ENCODE results near the gene EPB41L1. TPM values are rescaled to one million over a fixed set of nuclear protein-coding genes. Genes with fewer than 3 reads are reported as not detected.

EPB41L1 gene
- polyA plus RNA-seq, 4 donors: 10.5 to 26.5 (median 12.6) TPM

DNA sequence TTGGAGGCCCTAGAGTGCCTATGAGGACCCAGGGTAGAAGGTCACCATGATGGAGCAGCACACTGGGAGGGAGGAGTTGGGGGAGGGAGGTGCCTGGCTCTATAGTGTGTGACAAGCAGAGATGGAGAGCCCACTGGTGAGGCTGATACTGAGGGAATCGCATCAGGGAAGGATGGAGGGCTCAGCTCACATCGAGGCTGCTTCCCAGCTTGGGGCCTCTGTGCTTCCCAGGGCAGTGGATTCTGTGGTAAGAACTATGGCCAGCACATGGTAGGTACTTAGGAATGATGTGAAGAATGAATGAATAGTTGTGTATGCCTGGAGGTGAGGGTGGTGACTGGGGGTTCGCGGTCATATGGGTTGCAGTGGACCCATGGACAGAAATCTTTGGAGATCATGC, 1.3 kb upstream of the EPB41L1 start:
- H3K27me3 ChIP-seq (ENCODE audit: control insufficient read depth in 3 of 3, insufficient read depth in 3 of 3, low read length in 3 of 3): no peaks in the 10 kb centered on the region
- H3K4me1 ChIP-seq (ENCODE audit: control insufficient read depth in 3 of 3, insufficient read depth in 2 of 3, low read depth in 1 of 3, low read length in 2 of 3): peaks cover 0 to 21% (median 0%) of the 10 kb centered on the region in 3 donors
- no peaks in the 10 kb centered on the region for H3K9me3 ChIP-seq (ENCODE audit: control insufficient read depth in 2 of 2, insufficient read depth in 1 of 2, low read depth in 1 of 2, low read length in 1 of 2)
- no peak overlapping the region for H3K4me3 ChIP-seq (ENCODE audit: low read depth in 1 of 3, low read length in 3 of 3)
- no peak overlapping the region for H3K27ac ChIP-seq (ENCODE audit: low read depth in 1 of 3, low read length in 2 of 3)
- peaks cover 0 to 3% (median 0%) of the 10 kb centered on the region in 3 donors for H3K36me3 ChIP-seq (ENCODE audit: control insufficient read depth in 3 of 3, insufficient read depth in 2 of 3, low read depth in 1 of 3, low read length in 3 of 3)
- DNase-seq: no peak
- no peak for FAIRE-seq
- 92 to 97% (median 93%) methylated on average over 4 of the region's 4 CpGs for WGBS, 3 donors

- peak; percentile 49 to 77 for DNase-seq
- no peak for FAIRE-seq
- Histone ChIP-seq H3K9me3 (ENCODE audit: control insufficient read depth in 2 of 2, insufficient read depth in 1 of 2, low read depth in 1 of 2, low read length in 1 of 2) (no peaks in the 10 kb centered on the region), H3K27ac (ENCODE audit: low read depth in 1 of 3, low read length in 2 of 3) (no peak overlapping the region), H3K36me3 (ENCODE audit: control insufficient read depth in 3 of 3, insufficient read depth in 2 of 3, low read depth in 1 of 3, low read length in 3 of 3) (peaks cover 0 to 3% (median 0%) of the 10 kb centered on the region in 3 donors), H3K4me1 (ENCODE audit: control insufficient read depth in 3 of 3, insufficient read depth in 2 of 3, low read depth in 1 of 3, low read length in 2 of 3) (peaks cover 0 to 21% (median 0%) of the 10 kb centered on the region in 3 donors), H3K4me3 (ENCODE audit: low read depth in 1 of 3, low read length in 3 of 3) (peak overlapping the region in 2 of 3 donors; percentile 52 to 60), H3K27me3 (ENCODE audit: control insufficient read depth in 3 of 3, insufficient read depth in 3 of 3, low read length in 3 of 3) (no peaks in the 10 kb centered on the region)
- 10 to 19% (median 12%) methylated on average over 19 to 43 of the region's 43 CpGs for WGBS, 3 donors
Measured at GRCh38 chr20:36153736-36154699, 522 bp upstream of the EPB41L1 start.

DNA sequence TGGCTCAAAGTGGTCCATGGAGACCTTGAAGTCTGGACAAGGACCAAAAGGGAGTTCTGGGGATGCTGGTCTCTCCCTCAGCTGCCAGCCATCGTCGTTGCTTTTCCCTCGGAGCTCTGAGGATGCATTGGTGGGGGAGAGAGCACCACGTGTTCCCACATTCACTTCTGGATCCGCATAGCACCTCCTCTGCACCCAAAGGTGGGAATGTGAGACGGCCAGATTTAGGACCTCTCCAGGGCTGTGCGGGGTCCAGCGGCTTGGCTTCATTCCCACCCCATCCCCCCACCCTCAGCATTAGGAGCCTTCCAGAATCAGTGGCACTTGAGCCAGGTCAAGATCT, 1.1 kb downstream of the EPB41L1 start:
- H3K4me3 ChIP-seq (ENCODE audit: low read depth in 1 of 3, low read length in 3 of 3): no peak overlapping the region
- H3K9me3 ChIP-seq (ENCODE audit: control insufficient read depth in 2 of 2, insufficient read depth in 1 of 2, low read depth in 1 of 2, low read length in 1 of 2): no peaks in the 10 kb centered on the region
- H3K27me3 ChIP-seq (ENCODE audit: control insufficient read depth in 3 of 3, insufficient read depth in 3 of 3, low read length in 3 of 3): no peaks in the 10 kb centered on the region
- 67 to 83% (median 68%) methylated on average over 8 of the region's 8 CpGs for WGBS, 3 donors
- no peak overlapping the region for H3K27ac ChIP-seq (ENCODE audit: low read depth in 1 of 3, low read length in 2 of 3)
- H3K36me3 ChIP-seq (ENCODE audit: control insufficient read depth in 3 of 3, insufficient read depth in 2 of 3, low read depth in 1 of 3, low read length in 3 of 3): no peaks in the 10 kb centered on the region
- H3K4me1 ChIP-seq (ENCODE audit: control insufficient read depth in 3 of 3, insufficient read depth in 2 of 3, low read depth in 1 of 3, low read length in 2 of 3): peaks cover 0 to 18% (median 0%) of the 10 kb centered on the region in 3 donors
- no peak for DNase-seq
- FAIRE-seq: no peak

DNA sequence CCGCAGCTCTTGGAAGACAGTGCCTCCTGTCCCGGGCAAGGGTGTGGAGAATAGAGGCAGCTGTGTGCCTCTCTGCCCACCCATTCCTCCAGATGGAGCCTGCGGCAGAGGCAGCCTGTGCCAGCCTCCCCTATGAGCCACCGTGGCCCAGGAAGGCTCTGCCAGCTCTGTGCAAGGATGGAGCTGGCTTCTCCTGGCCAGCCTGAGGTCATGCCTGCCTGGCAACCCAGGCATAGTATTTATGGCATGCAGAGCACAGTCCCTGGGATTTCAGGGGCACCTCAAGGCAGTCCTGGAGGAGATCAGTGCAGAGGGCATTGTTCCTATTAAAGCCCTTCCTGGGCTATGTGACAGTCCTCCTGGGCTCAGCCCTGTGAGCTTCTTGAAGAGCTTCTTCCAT, 1.5 kb downstream of the EPB41L1 start:
- no peak overlapping the region for H3K4me3 ChIP-seq (ENCODE audit: low read depth in 1 of 3, low read length in 3 of 3)
- H3K9me3 ChIP-seq (ENCODE audit: control insufficient read depth in 2 of 2, insufficient read depth in 1 of 2, low read depth in 1 of 2, low read length in 1 of 2): no peaks in the 10 kb centered on the region
- no peaks in the 10 kb centered on the region for H3K36me3 ChIP-seq (ENCODE audit: control insufficient read depth in 3 of 3, insufficient read depth in 2 of 3, low read depth in 1 of 3, low read length in 3 of 3)
- FAIRE-seq (no peak), DNase-seq (no peak)
- 78 to 85% (median 78%) methylated on average over 4 of the region's 4 CpGs for WGBS, 3 donors
- peaks cover 0 to 14% (median 0%) of the 10 kb centered on the region in 3 donors for H3K4me1 ChIP-seq (ENCODE audit: control insufficient read depth in 3 of 3, insufficient read depth in 2 of 3, low read depth in 1 of 3, low read length in 2 of 3)
- no peak overlapping the region for H3K27ac ChIP-seq (ENCODE audit: low read depth in 1 of 3, low read length in 2 of 3)
- no peaks in the 10 kb centered on the region for H3K27me3 ChIP-seq (ENCODE audit: control insufficient read depth in 3 of 3, insufficient read depth in 3 of 3, low read length in 3 of 3)

- WGBS, 3 donors: 85 to 93% (median 89%) methylated on average over 1 of the region's 1 CpG
- Histone ChIP-seq H3K27me3 (ENCODE audit: control insufficient read depth in 3 of 3, insufficient read depth in 3 of 3, low read length in 3 of 3) (no peaks in the 10 kb centered on the region), H3K4me3 (ENCODE audit: low read depth in 1 of 3, low read length in 3 of 3) (no peak overlapping the region), H3K27ac (ENCODE audit: low read depth in 1 of 3, low read length in 2 of 3) (no peak overlapping the region), H3K4me1 (ENCODE audit: control insufficient read depth in 3 of 3, insufficient read depth in 2 of 3, low read depth in 1 of 3, low read length in 2 of 3) (peaks cover 0 to 8% (median 0%) of the 10 kb centered on the region in 3 donors), H3K9me3 (ENCODE audit: control insufficient read depth in 2 of 2, insufficient read depth in 1 of 2, low read depth in 1 of 2, low read length in 1 of 2) (no peaks in the 10 kb centered on the region), H3K36me3 (ENCODE audit: control insufficient read depth in 3 of 3, insufficient read depth in 2 of 3, low read depth in 1 of 3, low read length in 3 of 3) (peaks cover 0 to 2% (median 0%) of the 10 kb centered on the region in 3 donors)
- DNase-seq (no peak), FAIRE-seq (no peak)
Measured at GRCh38 chr20:36157610-36158009, 3.1 kb downstream of the EPB41L1 start.

DNA sequence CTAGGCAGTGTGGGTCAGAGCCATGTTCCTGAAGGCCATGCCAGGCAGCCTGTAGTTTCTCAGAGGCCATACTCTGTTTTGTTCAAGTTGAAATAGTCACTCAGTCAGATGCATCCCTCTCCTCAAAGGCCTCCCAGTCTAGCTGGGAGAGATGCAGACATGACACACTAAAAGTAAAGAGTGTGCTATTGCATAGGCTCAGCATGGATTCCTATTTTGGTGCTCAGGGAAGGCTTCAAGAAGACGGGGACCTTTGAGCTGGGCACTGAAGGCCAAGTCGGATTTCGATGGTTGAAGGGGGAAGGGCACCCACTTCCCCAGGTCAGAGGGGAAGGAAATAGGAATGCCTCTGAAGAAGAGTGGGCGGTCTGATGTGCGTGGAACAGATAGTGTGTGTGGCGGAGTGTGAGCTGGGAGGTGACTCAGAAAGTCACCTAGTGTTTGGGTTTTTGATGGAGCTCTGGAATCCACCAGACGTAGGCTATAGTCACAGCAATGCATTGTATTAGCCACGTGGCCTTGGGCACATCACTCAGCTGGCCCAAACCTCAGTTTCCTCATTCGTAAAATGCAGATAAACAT, 3.7 kb downstream of the EPB41L1 start:
- Histone ChIP-seq H3K27ac (ENCODE audit: low read depth in 1 of 3, low read length in 2 of 3) (no peak overlapping the region), H3K9me3 (ENCODE audit: control insufficient read depth in 2 of 2, insufficient read depth in 1 of 2, low read depth in 1 of 2, low read length in 1 of 2) (no peaks in the 10 kb centered on the region), H3K4me3 (ENCODE audit: low read depth in 1 of 3, low read length in 3 of 3) (no peak overlapping the region), H3K27me3 (ENCODE audit: control insufficient read depth in 3 of 3, insufficient read depth in 3 of 3, low read length in 3 of 3) (no peaks in the 10 kb centered on the region), H3K36me3 (ENCODE audit: control insufficient read depth in 3 of 3, insufficient read depth in 2 of 3, low read depth in 1 of 3, low read length in 3 of 3) (peaks cover 0 to 3% (median 0%) of the 10 kb centered on the region in 3 donors), H3K4me1 (ENCODE audit: control insufficient read depth in 3 of 3, insufficient read depth in 2 of 3, low read depth in 1 of 3, low read length in 2 of 3) (peaks cover 0 to 8% (median 0%) of the 10 kb centered on the region in 3 donors)
- no peak for DNase-seq
- 77 to 84% (median 79%) methylated on average over 9 of the region's 9 CpGs for WGBS, 3 donors
- no peak for FAIRE-seq

DNA sequence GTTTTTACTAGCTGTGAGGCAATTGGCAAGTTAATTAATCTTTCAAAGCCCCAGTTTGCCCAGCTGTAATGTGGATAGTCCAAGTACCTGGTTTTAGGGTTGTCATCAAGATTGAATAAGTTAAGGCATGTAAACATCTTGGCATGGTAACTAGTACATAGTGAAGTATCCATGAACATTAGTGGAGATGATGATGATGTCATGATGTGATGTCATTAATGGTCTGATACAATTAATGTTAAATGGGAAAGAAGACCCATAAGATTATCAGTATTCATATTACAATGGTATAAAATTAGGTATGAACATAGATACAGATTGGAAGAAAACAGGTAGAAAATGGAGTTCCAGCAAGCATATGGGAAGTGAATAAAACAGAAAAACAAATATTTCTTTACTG, 5.3 kb downstream of the EPB41L1 start:
- DNase-seq: no peak
- no peak for FAIRE-seq
- Histone ChIP-seq H3K27me3 (ENCODE audit: control insufficient read depth in 3 of 3, insufficient read depth in 3 of 3, low read length in 3 of 3) (no peaks in the 10 kb centered on the region), H3K36me3 (ENCODE audit: control insufficient read depth in 3 of 3, insufficient read depth in 2 of 3, low read depth in 1 of 3, low read length in 3 of 3) (peaks cover 0 to 3% (median 0%) of the 10 kb centered on the region in 3 donors), H3K4me3 (ENCODE audit: low read depth in 1 of 3, low read length in 3 of 3) (no peak overlapping the region), H3K9me3 (ENCODE audit: control insufficient read depth in 2 of 2, insufficient read depth in 1 of 2, low read depth in 1 of 2, low read length in 1 of 2) (no peaks in the 10 kb centered on the region), H3K27ac (ENCODE audit: low read depth in 1 of 3, low read length in 2 of 3) (no peak overlapping the region), H3K4me1 (ENCODE audit: control insufficient read depth in 3 of 3, insufficient read depth in 2 of 3, low read depth in 1 of 3, low read length in 2 of 3) (no peaks in the 10 kb centered on the region)

DNA sequence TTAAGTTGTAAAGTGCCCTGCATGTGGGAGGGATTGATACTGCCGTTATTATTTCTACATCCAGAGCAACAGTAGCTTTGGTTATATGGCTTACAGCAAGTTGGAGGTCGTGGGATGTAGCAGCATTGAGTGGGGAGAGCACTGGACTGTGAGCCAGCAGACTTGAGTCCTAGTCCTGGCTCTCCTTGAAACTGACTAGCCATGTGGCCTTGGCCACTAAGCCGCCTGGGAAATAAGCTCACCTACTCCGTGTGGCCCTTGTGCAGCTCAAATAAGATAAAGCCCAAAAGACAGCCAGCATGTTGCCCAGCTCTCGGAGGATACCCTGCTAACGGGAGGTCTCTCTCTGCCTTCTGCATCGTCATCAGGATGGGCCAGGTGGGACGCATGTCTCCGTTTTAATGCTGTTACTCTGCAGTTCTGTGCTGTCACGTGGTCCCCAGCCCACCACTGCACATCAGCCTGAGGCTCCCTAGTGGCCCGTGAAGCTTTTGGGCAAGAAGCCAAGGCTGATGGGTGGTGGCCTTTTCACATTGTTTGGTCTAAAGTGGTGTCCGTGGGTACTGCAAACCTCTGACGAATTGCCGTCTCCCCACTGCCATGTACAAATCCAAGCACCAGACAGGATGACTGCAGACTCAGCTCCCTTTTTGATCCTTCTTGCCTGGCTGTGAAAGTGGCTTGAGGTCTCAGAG, 7.9 kb downstream of the EPB41L1 start:
- Histone ChIP-seq H3K27me3 (ENCODE audit: control insufficient read depth in 3 of 3, insufficient read depth in 3 of 3, low read length in 3 of 3) (no peaks in the 10 kb centered on the region), H3K9me3 (ENCODE audit: control insufficient read depth in 2 of 2, insufficient read depth in 1 of 2, low read depth in 1 of 2, low read length in 1 of 2) (no peaks in the 10 kb centered on the region), H3K27ac (ENCODE audit: low read depth in 1 of 3, low read length in 2 of 3) (no peak overlapping the region), H3K36me3 (ENCODE audit: control insufficient read depth in 3 of 3, insufficient read depth in 2 of 3, low read depth in 1 of 3, low read length in 3 of 3) (peaks cover 0 to 3% (median 0%) of the 10 kb centered on the region in 3 donors), H3K4me3 (ENCODE audit: low read depth in 1 of 3, low read length in 3 of 3) (no peak overlapping the region), H3K4me1 (ENCODE audit: control insufficient read depth in 3 of 3, insufficient read depth in 2 of 3, low read depth in 1 of 3, low read length in 2 of 3) (no peaks in the 10 kb centered on the region)
- 63 to 74% (median 72%) methylated on average over 14 of the region's 14 CpGs for WGBS, 3 donors
- no peak for FAIRE-seq
- DNase-seq: no peak
